Neuron (in vitro differentiated cells): ENCODE measurements around the gene DTNA.

Experiments
- H2AFZ ChIP-seq: one replicate; pipeline ENCODE4 v1.6.1; 2013; ENCODE audit warnings: low read depth, mild to moderate bottlenecking, inconsistent platforms, low read length, moderate library complexity
- H3K27me3 ChIP-seq: one replicate; pipeline ENCODE4 v1.6.1; 2013; ENCODE audit warnings: low read length; ENCODE audit not compliant: insufficient read depth
- H3K36me3 ChIP-seq: one replicate; pipeline ENCODE4 v1.6.1; 2013; ENCODE audit warnings: low read length; ENCODE audit not compliant: insufficient read depth
- H3K4me1 ChIP-seq: one replicate; pipeline ENCODE4 v1.6.1; 2013; ENCODE audit warnings: low read length; ENCODE audit not compliant: insufficient read depth
- H3K4me3 ChIP-seq: 2 replicates; pipeline ENCODE4 v1.5.1; 2013; ENCODE audit warnings: mild to moderate bottlenecking, low read length, moderate library complexity
- H3K9me3 ChIP-seq: one replicate; pipeline ENCODE4 v1.6.1; 2013; ENCODE audit warnings: low read length

DTNA gene

DNA sequence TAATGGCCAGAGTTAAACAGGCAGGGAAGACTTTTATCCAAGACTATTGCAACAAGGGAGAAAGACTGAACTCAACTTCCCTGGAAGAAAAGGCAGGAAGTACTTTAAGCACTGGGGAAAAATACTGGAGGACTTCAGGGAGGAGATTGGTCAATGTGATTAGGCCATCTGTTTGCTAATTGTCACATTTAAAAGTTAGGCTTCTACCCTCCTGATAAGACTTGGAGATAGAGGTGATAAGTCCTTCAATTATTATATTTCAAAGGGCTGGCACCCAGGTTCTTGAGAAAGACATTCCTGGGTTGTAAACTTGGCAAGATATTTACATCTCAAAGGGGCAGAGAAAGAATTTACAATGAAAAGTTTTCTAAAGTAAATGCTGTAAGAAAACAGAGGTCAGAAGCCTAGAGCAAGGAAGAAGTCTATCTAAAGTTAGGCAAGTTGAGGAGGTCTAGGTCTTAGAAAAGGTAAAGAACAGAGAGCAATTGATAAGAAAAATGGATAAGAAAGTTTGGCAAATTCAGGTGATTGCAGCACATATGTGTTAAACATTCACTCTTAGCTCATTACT is 48.4 kb downstream of the DTNA start:
- Histone ChIP-seq H3K4me3 (no peak overlapping the region), H3K27me3 (no peaks in the 10 kb centered on the region), H3K36me3 (no peaks in the 10 kb centered on the region), H3K4me1 (no peaks in the 10 kb centered on the region), H2AFZ (no peak overlapping the region), H3K9me3 (no peaks in the 10 kb centered on the region)

DNA sequence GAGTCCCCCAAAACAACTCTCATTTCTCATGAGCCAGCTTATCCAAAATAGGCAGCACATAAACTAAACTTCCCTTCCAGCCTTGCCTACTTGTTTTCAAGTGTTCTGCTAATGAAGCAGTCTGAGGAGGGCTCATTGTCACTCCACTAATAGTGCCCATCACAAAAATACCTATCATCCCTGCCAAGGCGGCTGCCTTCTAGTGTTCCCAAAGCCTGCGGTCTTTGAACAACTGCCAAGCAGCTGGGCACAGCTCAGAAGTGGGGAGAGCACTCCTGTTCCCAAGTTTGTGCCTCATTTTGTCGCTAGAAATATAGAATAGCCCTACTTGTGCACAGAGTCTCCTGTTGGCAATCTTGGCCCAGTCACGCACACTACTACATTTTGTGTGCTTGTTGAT is 50.3 kb downstream of the DTNA start:
- H3K4me3 ChIP-seq = no peak overlapping the region
- no peaks in the 10 kb centered on the region for H3K4me1 ChIP-seq
- no peaks in the 10 kb centered on the region for H3K36me3 ChIP-seq

DNA sequence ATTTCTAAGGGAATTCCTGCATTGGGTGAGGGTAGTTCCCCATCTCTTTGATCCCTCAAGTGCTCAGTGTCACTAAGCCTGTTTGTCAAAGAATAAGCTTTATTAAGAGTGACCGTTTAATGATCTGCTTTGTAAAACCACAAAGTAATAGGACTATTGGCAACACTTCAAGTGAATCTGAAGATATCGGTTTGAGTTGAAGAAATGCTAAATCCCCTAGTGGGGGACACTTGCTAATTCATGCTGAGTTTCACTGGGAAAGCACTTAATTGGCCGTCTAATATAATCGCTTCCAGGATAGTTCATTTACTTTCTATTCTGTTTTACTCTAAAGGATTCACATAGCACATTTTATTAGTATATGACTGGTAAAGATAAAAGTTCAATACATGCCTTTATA is 54.4 kb downstream of the DTNA start:
- Histone ChIP-seq H3K36me3 (no peaks in the 10 kb centered on the region), H3K9me3 (peaks cover 2% of the 10 kb centered on the region), H3K4me1 (no peaks in the 10 kb centered on the region), H3K4me3 (no peak overlapping the region), H3K27me3 (no peaks in the 10 kb centered on the region), H2AFZ (no peak overlapping the region)

More for the DNA sequence above, 50.3 kb downstream of the DTNA start:
- H3K27me3 ChIP-seq = no peaks in the 10 kb centered on the region
- H2AFZ ChIP-seq = no peak overlapping the region
- no peaks in the 10 kb centered on the region for H3K9me3 ChIP-seq

DNA sequence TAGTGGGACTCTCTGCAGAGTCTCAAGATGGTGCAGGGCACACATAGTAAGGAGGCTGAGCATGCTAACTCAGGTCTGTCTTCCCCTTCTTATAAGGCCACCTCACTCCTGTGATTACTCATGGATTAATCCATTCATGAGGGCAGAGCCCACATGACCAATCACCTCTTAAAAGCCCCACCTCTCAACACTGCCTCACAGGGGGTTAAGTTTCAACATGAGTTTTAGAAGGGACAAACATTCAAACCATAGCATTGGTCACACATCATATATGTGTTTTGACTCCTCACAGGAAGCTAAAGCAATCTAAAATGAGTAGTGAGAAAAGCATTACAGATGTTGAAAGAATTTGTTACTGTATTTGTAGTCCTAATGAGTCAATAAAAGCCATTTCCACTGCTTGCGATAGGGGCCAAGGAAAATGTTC is 57.5 kb downstream of the DTNA start:
- H2AFZ ChIP-seq = no peak overlapping the region
- H3K4me1 ChIP-seq = no peaks in the 10 kb centered on the region
- H3K36me3 ChIP-seq = no peaks in the 10 kb centered on the region
- H3K27me3 ChIP-seq = no peaks in the 10 kb centered on the region
- peaks cover 2% of the 10 kb centered on the region for H3K9me3 ChIP-seq
- no peak overlapping the region for H3K4me3 ChIP-seq

DNA sequence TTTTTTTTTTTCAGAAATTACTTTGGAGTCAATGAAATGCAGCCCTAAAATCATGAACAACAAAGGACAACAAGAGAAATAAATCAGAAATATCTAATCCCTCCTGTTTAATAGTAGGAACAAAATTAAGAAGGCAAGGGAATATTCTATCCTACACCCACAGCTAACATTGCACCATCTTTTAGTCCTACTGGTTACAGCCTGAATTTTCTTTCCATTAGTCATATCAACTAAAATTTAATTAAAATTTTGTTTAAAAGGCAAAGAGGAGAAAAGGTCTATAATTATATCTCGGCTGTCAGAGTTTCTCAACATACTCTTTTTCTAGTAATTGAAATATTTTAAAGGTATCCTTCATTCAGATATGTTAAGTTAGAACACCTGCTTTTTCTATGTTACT is 61.9 kb downstream of the DTNA start:
- H3K4me1 ChIP-seq = no peaks in the 10 kb centered on the region
- H3K9me3 ChIP-seq = peaks cover 2% of the 10 kb centered on the region
- no peaks in the 10 kb centered on the region for H3K36me3 ChIP-seq
- H3K4me3 ChIP-seq = no peak overlapping the region
- no peak overlapping the region for H2AFZ ChIP-seq
- no peaks in the 10 kb centered on the region for H3K27me3 ChIP-seq

DNA sequence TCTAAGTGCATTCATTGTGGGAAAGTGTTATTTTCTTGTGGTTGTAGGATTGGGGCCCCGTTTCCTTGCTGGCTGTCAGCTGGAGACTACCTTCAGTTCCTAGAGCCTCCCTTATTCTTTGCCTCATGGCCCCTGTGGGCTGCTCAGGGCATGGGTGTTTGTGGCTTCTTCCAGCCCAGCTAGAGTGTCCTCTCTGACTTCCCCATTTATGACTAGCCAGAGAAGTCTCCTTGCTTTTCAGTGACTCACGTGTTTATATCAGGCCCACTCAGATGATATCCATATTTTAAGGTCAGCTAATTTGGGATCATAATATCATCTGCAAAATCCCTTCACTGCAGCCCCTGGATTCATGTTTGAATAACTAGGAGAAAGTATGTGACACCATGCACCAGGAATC is 62.8 kb downstream of the DTNA start:
- Histone ChIP-seq H3K9me3 (peaks cover 2% of the 10 kb centered on the region), H3K27me3 (no peaks in the 10 kb centered on the region), H3K36me3 (no peaks in the 10 kb centered on the region), H3K4me1 (no peaks in the 10 kb centered on the region), H3K4me3 (no peak overlapping the region), H2AFZ (no peak overlapping the region)

DNA sequence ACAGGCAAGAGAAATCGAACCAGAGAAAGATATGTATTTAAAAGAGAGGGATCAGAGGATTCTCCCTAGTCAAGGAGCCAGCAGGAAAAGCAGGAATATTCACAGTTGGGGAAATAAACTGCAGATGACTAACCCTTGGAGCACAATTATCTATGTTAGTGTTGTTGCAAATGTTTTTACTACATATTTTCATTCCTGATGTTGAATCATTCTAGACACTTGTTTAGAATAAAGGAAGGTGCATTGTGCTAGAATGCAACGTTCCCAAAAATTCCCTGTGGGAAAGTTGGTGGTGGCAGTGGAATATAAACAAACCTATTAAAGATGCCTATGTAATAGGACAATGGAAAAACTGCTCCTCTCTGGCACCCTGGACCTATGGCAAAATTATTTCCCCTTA is 63.3 kb downstream of the DTNA start:
- no peaks in the 10 kb centered on the region for H3K27me3 ChIP-seq
- no peaks in the 10 kb centered on the region for H3K4me1 ChIP-seq
- H3K9me3 ChIP-seq = peaks cover under 1% of the 10 kb centered on the region
- H3K4me3 ChIP-seq = no peak overlapping the region
- H3K36me3 ChIP-seq = no peaks in the 10 kb centered on the region
- no peak overlapping the region for H2AFZ ChIP-seq

DNA sequence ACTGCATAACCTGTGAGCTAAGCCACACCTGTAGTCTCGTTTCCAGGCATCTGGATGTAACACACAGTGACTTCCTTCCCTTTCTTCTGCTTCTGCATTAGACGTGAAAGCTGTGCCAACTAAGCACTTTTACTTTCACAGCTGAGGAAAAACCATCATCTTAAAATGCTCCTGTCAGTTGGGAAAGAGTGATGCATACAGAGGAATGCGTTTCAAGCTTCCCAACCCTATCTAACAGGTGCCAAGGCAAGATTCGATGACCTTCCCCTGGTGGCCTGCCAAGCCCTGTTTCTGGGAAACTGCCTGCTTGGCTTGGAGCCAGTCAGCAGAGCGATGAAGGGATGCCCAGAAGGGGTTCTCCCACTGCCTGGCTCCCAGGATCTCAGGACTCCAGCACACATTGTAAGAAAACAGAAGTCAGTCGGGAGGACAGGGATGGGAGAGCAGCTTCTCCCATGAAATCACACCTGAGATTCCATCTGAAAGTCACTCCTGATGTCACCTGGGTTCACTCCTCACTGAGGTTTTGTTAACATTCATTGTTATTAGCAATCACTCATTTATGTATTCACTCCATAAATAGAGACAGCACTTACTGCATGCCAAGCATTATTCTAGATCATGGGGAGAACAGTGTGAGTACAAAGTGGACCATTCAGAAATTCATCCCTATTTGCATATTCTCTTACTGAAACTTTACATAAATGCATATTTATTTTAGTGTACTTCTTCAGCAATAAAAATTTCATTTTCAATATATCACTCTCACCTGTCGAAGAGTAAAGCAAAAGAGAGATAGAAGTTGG is 64.1 kb downstream of the DTNA start:
- Histone ChIP-seq H3K27me3 (no peaks in the 10 kb centered on the region), H3K36me3 (no peaks in the 10 kb centered on the region), H3K4me1 (no peaks in the 10 kb centered on the region), H3K4me3 (no peak overlapping the region), H2AFZ (no peak overlapping the region), H3K9me3 (no peaks in the 10 kb centered on the region)

DNA sequence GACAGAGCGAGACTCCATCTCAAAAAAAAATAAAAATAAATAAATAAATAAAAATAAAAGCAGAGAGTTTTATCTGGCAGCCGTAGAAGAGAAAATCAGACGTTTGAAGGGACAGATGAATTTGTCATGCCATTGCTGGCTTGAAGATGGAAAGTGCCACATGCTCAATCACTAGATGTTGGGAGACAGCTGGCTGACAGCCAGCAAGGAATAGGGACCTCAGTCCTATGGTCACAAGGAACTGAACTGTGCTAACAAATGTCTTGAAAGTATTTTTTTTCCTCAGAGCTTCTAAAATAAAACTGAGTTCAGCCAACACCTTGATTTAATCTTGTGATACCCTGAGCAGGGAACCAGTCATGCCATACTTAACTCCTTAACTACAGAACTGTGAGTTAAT is 65.4 kb downstream of the DTNA start:
- H3K4me3 ChIP-seq = no peak overlapping the region
- H3K27me3 ChIP-seq = no peaks in the 10 kb centered on the region
- no peaks in the 10 kb centered on the region for H3K4me1 ChIP-seq
- H3K9me3 ChIP-seq = no peaks in the 10 kb centered on the region
- no peaks in the 10 kb centered on the region for H3K36me3 ChIP-seq
- no peak overlapping the region for H2AFZ ChIP-seq

DNA sequence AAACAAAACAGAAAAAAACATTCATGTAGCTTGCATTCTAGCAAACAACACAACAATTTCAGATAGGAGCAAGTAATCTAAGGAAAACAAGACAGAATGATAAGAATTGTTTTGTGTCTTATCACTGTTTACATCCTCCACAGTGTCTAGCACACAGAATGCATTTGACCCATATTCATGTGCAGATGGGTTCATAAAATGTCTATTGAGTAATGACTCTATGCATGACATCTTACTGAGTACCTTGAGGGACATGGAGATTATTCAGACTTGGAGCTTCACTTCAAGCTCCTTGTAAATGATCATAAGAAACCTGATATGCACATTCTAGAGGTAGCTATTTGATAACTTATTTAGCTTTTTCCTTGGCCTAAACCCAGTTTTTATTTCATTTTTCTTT is 69.0 kb downstream of the DTNA start:
- H3K9me3 ChIP-seq = no peaks in the 10 kb centered on the region
- H3K4me3 ChIP-seq = no peak overlapping the region
- H3K27me3 ChIP-seq = no peaks in the 10 kb centered on the region
- H3K4me1 ChIP-seq = no peaks in the 10 kb centered on the region
- no peaks in the 10 kb centered on the region for H3K36me3 ChIP-seq
- no peak overlapping the region for H2AFZ ChIP-seq

DNA sequence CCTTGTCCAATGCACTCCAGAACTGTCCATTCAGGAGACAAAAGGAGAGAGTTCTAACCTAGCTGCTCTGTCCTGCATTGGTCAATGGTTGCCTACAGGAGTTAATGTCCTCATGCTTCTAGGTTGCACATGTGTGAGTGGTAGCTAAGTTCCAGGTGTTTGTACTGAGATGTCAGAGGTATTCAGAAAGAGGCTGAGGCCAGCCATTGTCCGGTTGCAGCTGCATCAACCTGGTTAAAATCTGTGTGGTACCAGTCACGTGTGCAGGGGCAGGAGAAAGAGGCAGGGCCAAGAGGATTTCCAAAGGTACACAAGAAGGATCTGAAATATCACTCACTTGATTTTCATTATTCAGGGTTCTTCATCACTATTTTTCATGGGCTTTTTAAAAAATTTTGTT is 70.8 kb downstream of the DTNA start:
- Histone ChIP-seq H3K27me3 (no peaks in the 10 kb centered on the region), H3K9me3 (no peaks in the 10 kb centered on the region), H3K4me1 (peaks cover 3% of the 10 kb centered on the region)

DNA sequence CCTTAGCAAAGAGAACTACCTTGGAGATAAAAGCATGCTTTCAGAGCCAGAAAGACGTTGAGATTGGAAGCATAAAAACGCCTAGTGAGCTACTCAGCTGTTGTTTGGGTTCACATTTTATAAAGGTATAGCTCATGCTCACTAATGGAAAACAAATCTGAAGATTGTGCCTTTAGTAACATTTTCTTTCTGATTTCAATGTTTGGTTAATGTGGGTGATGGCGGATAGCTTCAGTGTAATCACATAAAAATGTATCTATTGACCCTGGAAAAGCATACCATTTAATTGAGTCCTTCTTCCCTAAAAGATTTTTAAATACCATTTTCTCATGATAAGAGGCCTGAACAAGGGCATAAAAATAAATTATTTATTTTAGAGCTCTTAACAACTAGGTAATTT is 73.4 kb downstream of the DTNA start:
- Histone ChIP-seq H3K4me3 (no peak overlapping the region), H3K27me3 (no peaks in the 10 kb centered on the region), H3K4me1 (peaks cover 12% of the 10 kb centered on the region), H2AFZ (no peak overlapping the region), H3K9me3 (no peaks in the 10 kb centered on the region), H3K36me3 (no peaks in the 10 kb centered on the region)

More for the DNA sequence above, 70.8 kb downstream of the DTNA start:
- Histone ChIP-seq H3K4me3 (no peak overlapping the region), H3K36me3 (no peaks in the 10 kb centered on the region), H2AFZ (no peak overlapping the region)

DNA sequence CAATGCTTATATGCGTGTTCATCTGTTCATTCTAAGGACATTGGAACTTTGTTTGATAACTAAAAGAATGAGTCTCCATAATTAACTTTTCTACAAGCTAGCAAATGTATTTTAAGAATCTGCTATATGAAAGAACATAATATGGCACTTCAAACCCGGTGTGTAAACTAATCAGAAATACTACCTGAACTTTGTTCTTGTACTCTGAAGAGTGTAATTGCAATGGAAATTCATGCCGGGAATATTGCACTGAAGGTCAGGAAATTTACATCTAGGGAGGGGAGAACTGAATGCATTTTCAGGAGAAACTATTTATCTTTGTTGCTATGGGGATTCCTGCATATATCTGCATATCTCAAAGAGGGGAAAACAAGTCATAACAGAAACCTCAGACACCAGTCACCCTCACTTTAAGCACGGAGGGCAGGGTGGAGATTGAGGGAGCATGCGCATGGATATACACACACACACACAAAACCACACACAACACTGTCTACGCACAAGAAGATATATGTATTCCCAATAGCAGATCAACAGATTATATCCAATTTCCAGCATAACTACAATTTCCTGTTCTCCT is 76.2 kb downstream of the DTNA start:
- H2AFZ ChIP-seq = no peak overlapping the region
- peaks cover 12% of the 10 kb centered on the region for H3K4me1 ChIP-seq
- H3K36me3 ChIP-seq = no peaks in the 10 kb centered on the region
- no peaks in the 10 kb centered on the region for H3K27me3 ChIP-seq
- H3K9me3 ChIP-seq = no peaks in the 10 kb centered on the region
- no peak overlapping the region for H3K4me3 ChIP-seq
